Epithelial cell of proximal tubule (primary cell): Measurements from ENCODE around the gene POU2AF3. TPM values are rescaled to one million over a fixed set of nuclear protein-coding genes. Genes with fewer than 3 reads are reported as not detected.
"Not testable (repeated sequence)": the region's sequence is repeated elsewhere in the genome, so short reads cannot be mapped to it uniquely, and the experiment has no call there.

Experiments used
- DNase-seq: peaks from one replicate; pipeline ENCODE4 v3.0.0-alpha.2; 2011; ENCODE audit warnings: low read depth
- H3K4me3 ChIP-seq: 2 replicates; pipeline ENCODE4 v1.5.1; 2011; ENCODE audit warnings: low read depth, mild to moderate bottlenecking, low read length
- total RNA-seq: library from RNA; depleted of rRNA; stranded (reverse); fragments of >200 nt; gene quantifications from 2 replicates; pipeline ENCODE4 v1.2.3, GENCODE V29; 2015
- TF ChIP-seq, protein P1 (sequence below): conservative IDR thresholded peaks from 2 replicates; pipeline ENCODE4 v1.5.1; 2012; ENCODE audit warnings: low read depth, mild to moderate bottlenecking, low read length

The POU2AF3 gene
- total RNA-seq, 1 donor from 2014 or later = 0.69 TPM

DNA sequence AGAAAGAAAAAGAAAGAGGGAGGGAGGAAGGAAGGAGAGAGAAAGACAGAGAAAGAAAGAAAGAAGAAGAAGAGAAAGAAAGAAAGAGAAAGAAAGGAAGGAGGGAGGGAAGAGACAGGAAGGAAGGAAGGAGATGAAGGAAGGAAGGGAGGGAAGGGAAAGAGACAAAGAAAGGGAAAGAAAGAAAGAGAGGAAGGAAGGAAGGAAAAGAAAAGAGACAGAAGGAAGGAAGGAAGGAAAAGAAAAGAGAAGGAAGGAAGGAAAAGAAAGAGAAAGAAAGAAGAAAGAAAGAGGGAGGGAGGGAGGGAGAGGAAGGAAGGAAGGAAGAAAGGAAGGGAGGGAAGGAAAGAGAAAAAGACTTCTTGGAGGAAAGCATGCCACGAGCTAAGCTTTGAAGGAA, 33.7 kb upstream of the POU2AF3 start:
- no peak for DNase-seq
- H3K4me3 ChIP-seq = no peak overlapping the region
- TF ChIP-seq, protein P1, sequence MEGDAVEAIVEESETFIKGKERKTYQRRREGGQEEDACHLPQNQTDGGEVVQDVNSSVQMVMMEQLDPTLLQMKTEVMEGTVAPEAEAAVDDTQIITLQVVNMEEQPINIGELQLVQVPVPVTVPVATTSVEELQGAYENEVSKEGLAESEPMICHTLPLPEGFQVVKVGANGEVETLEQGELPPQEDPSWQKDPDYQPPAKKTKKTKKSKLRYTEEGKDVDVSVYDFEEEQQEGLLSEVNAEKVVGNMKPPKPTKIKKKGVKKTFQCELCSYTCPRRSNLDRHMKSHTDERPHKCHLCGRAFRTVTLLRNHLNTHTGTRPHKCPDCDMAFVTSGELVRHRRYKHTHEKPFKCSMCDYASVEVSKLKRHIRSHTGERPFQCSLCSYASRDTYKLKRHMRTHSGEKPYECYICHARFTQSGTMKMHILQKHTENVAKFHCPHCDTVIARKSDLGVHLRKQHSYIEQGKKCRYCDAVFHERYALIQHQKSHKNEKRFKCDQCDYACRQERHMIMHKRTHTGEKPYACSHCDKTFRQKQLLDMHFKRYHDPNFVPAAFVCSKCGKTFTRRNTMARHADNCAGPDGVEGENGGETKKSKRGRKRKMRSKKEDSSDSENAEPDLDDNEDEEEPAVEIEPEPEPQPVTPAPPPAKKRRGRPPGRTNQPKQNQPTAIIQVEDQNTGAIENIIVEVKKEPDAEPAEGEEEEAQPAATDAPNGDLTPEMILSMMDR = no peak

GRCh38 chr11:111265421-111265820, 32.9 kb upstream of the POU2AF3 start:
- TF ChIP-seq, protein P1 = no peak
- no peak overlapping the region for H3K4me3 ChIP-seq
- DNase-seq = no peak

- H3K4me3 ChIP-seq, DNase-seq: not testable (repeated sequence)
Measured at GRCh38 chr11:111268303-111268702, 30.0 kb upstream of the POU2AF3 start.

GRCh38 chr11:111269146-111269868, 29.0 kb upstream of the POU2AF3 start:
- DNase-seq = no peak
- H3K4me3 ChIP-seq = no peak overlapping the region
- TF ChIP-seq, protein P1 = no peak

- no peak for DNase-seq
- TF ChIP-seq, protein P1 = no peak
- H3K4me3 ChIP-seq = no peak overlapping the region
Measured at GRCh38 chr11:111272420-111272819, 25.9 kb upstream of the POU2AF3 start.

DNA sequence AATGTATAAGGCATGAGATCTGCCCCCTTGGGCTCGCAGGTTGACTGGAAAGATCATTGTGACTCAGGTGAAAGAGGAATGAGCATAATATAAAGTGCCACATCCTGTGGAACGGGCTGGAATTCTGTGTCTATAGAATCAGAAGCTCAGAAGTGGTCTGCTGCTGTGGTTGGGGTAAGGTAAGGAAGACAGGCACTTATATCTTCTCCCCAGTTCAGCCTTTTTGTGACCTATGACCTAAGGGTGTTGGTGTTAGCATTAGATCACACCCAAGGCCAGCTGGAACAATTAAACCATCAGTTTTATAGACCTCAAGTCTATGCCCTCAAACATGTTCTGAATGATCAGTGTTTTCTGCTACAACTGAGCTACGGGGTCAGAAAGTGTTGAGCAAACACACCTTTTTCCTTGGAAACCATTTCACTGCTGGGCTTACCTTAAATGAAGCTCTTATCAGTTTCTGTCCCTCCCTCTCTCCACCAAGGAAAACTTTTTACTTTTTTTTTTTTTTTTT, 15.7 kb upstream of the POU2AF3 start:
- TF ChIP-seq, protein P1 = no peak
- H3K4me3 ChIP-seq = no peak overlapping the region
- DNase-seq = no peak

GRCh38 chr11:111283945-111284481, 14.3 kb upstream of the POU2AF3 start:
- TF ChIP-seq, protein P1 = no peak
- H3K4me3 ChIP-seq = no peak overlapping the region
- no peak for DNase-seq
